Measurements from ENCODE around the gene UBN1.

GRCh38 chr16:4831616-4832015, 15.7 kb upstream of the UBN1 start:
- TF ChIP-seq CTCF (IDR thresholded peaks at IDR 0.05; ENCODE audit: borderline replicate concordance, extremely low read depth, low read length, poor library complexity, severe bottlenecking) (no peak), EZH2 (IDR thresholded peaks at IDR 0.05; ENCODE audit: borderline replicate concordance, low read depth, low read length, severe bottlenecking) (no peak)

Measured in DND-41 (cell line).